Inferior parietal cortex (tissue), 1 donor: ENCODE data around the gene SLC4A2.

Experiments
- DNase-seq: peaks from one replicate; pipeline ENCODE4 v3.0.0-alpha.2; 2016; ENCODE audit errors: extremely low spot score

Gene SLC4A2

GRCh38 chr7:151045967-151046366 lies 13.4 kb upstream of the SLC4A2 start:
- DNase-seq: no peak

- DNase-seq: no peak
These were observed 12.5 kb upstream of the SLC4A2 start for GRCh38 chr7:151046603-151047573.

- DNase-seq: no peak
These were observed 11.2 kb upstream of the SLC4A2 start, which contains the start of gene ASIC3 for GRCh38 chr7:151047976-151048815. ASIC3 (plus strand) TSS chr7:151048531; CDS start chr7:151048886, 355 bp downstream.

GRCh38 chr7:151048911-151049463 lies 10.4 kb upstream of the SLC4A2 start:
- DNase-seq: no peak

GRCh38 chr7:151051108-151051507 lies 8.3 kb upstream of the SLC4A2 start:
- no peak for DNase-seq

DNA sequence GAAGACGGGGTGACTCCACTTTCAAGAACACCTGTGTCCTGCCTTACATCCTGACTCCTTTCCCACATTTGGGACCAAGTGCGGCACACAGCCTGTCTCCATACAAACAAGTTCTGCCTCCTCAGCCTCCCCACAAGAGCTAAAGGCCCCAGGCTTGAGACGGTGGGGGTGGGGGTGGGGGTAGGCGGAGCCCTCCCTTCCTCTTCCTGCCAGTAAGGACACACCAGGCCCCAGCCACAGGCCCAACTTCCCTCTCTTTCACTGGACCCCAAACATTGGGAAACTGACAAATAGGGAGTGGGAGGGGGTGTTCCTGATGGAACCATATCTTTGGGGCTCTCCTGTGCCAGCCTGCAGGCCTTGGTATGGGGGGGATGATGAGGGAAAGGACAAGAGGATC lies 6.3 kb upstream of the SLC4A2 start:
- no peak for DNase-seq

DNA sequence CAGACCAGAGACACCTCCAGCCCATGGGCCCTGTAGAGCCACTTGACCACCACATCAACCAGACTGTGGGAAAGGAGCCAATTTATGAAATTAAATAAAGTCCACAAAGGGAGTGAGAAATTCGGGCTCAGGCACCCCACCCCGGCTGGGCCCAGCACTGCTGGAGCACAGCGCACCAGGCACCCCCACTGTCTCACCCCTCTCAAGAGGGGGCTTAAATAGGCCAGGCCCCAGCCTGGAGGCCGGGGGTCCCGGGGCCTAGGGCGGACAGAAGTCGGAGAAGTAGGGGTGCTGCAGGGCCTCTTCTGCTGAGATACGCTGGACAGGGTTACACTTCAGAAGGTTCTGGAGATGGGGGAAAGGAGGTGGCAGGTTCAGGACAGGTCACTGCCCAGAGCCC lies 5.6 kb upstream of the SLC4A2 start:
- no peak for DNase-seq

DNA sequence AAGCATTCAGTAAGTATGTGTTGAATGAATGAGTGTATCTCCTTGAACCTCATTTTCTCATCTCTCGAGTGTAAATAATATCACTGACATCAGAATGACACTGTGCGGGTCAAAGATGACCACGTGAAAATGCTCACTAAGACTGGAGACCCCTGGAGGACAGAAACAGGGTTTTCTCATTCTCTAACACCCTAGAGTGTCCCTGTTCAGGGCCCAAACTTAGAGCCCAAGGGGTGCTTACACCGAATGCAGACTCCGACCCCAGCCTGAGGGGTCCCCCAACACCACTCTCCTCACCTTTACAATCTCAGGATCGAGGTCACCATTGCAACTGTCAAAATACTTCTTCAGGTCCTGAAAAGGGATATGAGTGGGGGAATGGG lies 3.1 kb upstream of the SLC4A2 start:
- no peak for DNase-seq

DNA sequence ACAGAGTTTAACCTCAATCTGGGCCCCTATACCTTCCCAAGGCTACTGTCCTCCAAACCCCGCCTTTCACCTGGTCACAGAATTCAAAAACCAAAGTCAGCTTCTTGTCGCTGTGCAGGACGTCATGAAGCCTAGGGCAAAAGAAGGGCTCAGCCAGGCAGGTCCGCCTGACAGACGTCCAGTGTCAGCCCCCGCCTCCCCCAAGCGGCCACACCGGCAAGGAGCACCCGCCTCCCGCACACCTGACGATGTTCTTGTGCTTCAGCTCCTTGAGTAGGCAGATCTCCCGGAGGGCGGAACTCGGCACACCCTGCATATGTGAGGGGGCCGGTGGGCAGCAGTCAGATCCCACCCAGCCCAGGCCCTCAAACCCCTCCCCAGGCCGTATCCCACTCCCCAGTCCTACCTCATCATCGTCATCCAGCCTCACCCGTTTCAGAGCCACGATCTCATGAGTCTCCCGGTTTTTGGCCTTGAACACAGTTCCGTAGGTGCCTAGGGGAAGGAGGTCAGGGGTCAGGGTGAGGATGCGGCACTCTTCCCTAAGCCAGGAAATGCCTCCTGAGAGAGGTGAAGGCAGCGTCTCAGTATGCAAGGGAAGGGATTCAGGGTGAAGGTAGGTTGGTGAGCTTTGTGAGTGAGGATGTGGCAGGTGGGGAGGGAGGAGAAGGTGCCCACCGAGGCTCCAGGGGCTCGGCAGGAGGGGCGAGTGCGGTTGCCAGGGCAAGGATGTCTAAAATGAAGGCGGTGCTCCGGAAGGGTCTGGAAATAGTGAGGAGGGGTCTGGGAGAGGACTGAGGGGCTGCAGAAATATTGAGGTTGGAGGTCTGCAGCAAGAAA lies 2.5 kb upstream of the SLC4A2 start:
- no peak for DNase-seq

DNA sequence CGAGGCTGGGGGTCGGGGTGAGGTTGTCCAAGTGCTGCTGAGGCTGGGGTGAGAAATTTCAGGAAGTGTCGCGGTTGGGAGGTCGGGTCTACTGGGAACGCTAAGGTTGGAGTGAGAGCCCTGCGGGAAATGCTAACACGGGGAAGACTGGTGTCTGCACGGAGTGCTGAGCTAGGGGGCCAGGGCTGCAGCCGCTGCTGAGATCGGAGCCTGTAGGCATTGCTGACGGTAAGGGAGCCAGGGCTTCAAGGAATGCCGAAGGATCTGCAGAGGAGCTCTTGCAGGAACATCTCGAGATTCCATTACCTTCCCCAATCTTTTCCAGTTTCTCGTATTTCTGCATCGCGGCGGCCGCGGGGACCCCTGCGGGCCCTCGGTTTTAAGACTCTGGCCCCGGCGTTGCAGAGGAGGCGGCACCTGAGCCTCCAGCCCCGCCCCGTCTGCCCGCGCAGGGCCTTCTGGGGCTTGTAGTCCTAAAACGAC lies 1.8 kb upstream of the SLC4A2 start, which contains the start of gene CDK5:
TSS of gene CDK5 (minus strand) at position 392 of the 483 bp plus-strand sequence. CDS start at position 343, 49 bp downstream.
- DNase-seq: no peak

- peak; percentile 99 for DNase-seq
These were observed 1.2 kb upstream of the SLC4A2 start for GRCh38 chr7:151057989-151058780.

DNA sequence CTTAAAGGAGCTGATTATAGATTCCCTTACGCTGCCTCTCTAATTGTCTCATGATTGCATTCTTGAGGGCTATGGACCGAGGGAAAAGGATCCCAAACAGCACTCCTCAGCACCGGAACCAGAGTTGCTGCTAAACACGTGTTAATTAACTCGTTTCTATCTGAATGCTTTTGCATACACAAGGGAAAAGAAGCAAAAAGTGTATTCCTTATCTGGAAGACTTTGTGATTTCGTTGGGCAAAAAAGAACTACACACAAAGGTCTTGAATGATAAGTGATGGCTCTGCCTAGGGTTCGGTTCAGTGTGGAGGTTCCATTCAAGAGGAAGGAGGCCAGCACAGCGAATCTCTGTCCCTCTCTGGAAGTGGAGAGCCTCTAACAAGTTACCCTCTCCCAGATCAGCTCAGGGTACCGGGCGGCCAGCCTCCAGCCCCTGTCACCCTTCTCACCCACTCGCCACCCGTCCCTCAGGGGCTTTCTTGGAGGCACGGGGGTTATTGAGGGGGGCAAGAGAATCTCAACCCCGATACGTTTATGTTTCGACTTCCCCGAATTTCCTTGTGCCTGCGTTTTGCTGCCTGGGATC lies 515 bp upstream of the SLC4A2 start:
- DNase-seq: peak; percentile 56

DNA sequence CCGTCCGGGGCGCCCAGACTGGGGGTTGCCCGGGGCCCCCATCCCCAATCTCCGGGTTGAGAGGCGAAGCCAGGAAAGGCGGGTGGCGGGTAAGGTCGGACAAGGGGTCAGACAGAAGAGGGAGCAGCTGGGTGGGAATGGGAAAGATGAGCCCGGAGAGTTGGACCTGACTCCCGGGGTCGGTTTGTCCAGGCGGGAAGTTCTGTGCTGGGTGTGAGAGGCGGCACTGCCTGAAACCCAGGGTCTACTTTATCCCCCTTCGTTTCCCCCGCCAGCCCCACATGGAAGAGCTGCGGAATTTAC lies 675 bp downstream of the SLC4A2 start:
- DNase-seq: no peak

- no peak for DNase-seq
These were observed 1.2 kb downstream of the SLC4A2 start for GRCh38 chr7:151060416-151061212.

DNA sequence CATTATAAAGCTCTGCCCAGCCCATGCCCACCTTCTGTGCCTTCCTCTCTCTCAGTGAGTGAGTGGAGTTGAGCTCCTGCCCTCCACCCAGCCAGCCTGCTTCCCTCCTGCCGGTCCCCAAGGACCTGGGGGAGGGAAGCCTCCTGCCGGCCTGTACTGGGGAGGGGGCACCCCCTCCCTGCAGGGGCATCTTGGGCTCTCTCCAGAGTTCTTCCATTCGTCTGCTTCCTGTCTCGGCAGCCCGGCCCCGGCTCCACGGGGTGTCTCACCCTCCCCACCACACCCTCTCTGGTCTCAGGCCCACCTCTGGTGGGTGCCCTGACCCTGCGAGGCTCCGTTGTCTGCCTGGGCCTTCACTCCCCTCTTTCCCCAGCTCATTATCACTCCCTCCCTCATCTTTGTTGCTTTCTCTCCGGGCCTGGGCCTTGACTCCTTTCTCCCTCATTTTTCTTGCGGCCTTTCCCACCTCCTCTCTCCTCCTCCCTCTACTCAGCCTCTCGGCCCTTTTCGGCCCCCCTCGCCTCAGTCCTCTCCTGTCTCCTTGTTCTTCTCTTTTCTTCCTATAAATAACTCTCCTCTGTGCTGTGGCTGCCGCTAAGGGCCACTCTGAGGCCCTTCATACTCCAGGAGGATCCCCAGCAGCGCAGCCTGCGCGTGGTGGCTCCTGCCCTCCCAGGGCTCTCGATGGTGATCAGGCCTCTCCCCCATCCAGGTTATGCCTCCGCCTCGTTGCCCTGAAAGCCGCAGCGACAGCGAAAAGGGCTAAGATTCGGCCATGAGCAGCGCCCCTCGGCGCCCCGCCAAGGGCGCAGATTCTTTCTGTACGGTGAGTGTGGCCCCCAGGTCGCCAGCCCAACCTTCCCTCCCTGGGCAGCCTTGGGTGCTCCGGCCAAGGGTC lies 2.1 kb downstream of the SLC4A2 start:
- no peak for DNase-seq

- no peak for DNase-seq
These were observed 2.7 kb downstream of the SLC4A2 start for GRCh38 chr7:151062111-151062398.

DNA sequence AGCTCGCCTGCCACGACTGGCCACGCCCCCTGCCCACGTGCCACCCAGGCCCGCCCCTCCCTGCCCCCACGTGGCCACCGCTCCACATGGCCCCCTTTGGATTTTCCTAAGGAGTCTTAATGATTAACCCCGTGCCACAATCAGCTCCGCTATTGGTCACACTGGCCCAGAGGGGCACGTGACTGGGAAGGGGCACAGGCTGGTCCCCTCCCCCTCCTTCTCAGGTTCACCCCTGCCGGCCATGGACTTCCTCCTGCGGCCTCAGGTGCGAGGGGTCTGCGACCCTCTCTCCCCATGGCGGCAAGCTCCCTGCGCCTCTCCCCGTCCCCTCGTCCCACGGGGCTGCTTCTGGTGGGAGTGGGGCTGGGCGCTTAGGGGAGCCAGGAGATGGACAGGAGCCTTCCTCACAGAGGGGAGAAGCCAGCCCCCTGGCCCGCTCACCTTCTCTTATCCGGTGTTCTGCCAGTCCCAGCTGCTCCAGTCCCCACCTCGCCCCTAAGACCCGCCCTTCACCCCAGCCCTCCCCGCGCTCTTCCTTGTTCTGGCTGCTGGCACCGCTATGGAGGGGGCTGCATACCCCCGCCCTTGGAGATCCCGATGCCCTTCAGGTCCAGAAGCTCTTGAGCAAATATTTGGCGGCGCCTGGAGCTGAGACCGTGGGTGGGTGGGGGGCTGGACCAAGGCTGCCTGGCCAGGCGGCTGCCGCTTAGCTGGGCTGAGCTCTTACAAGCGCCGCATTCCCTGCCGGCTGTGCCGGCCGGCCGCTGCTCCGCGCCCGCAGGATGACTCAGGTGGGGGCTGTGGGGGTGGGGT lies 3.2 kb downstream of the SLC4A2 start:
- DNase-seq: no peak

- no peak for DNase-seq
These were observed 3.8 kb downstream of the SLC4A2 start for GRCh38 chr7:151063212-151063561.
